Vagina (tissue), 2 donors: ENCODE data around the gene PCGF3. TPM values are rescaled to one million over a fixed set of nuclear protein-coding genes. Genes with fewer than 3 reads are reported as not detected.

Experiments used
- DNase-seq, 2 donors: peaks; one replicate each; pipeline ENCODE4 v3.0.0-alpha.2; 2017; ENCODE audit errors: extremely low spot score in 2 of 2
- H3K27ac ChIP-seq: fragments of 200-600 bp; sonication (generic); one replicate; pipeline ENCODE4 v1.5.1; 2019
- H3K27me3 ChIP-seq: fragments of 200-600 bp; sonication (generic); one replicate; pipeline ENCODE4 v1.5.1; 2019
- H3K36me3 ChIP-seq, 2 donors: fragments of 200-600 bp; sonication (generic); one replicate each; pipeline ENCODE4 v1.5.1; 2017 to 2019
- H3K4me1 ChIP-seq: fragments of 200-600 bp; sonication (generic); one replicate; pipeline ENCODE4 v1.5.1; 2019
- H3K4me3 ChIP-seq, 2 donors: fragments of 200-600 bp; sonication (generic); 1 replicate in 1 of 2; 2 replicates in 1 of 2; pipeline ENCODE4 v1.5.1; 2016 to 2019
- H3K9me3 ChIP-seq: fragments of 200-600 bp; sonication (generic); one replicate; pipeline ENCODE4 v1.5.1; 2019
- POLR2A ChIP-seq, 2 donors: fragments of 450-650 bp; IDR thresholded peaks; one replicate each; pipeline ENCODE4 v1.6.1; 2017; ENCODE audit warnings: antibody characterized with exemption in 2 of 2, mild to moderate bottlenecking in 2 of 2, moderate library complexity in 2 of 2
- POLR2AphosphoS5 ChIP-seq, 2 donors: sonication (generic); formaldehyde crosslinking; IDR thresholded peaks; one replicate each; pipeline ENCODE4 v1.9.0; 2017; ENCODE audit warnings: antibody characterized with exemption in 2 of 2, mild to moderate bottlenecking in 2 of 2, low read depth in 1 of 2; ENCODE audit not compliant: insufficient read depth in 1 of 2
- intact Hi-C: fragments of 100-400 bp; cut with DNase I; formaldehyde crosslinking; loops from one replicate; pipeline ENCODE4 v1.15.1; 2023
- total RNA-seq: library from RNA; depleted of rRNA; stranded (reverse); fragments of >200 nt; gene quantifications from one replicate; pipeline ENCODE4 v1.2.3, GENCODE V29; 2016
- TF ChIP-seq, protein P1 (sequence below), 3 experiments: fragments of 450-650 bp in 2 of 3; fragments of 200-600 bp in 1 of 3; sonication (generic) in 1 of 3; IDR thresholded peaks; one replicate each; pipeline ENCODE4 v1.5.1; 2017 to 2019; ENCODE audit warnings: antibody characterized with exemption in 3 of 3, mild to moderate bottlenecking in 2 of 3, moderate library complexity in 2 of 3

PCGF3 gene
- 64.8 TPM for total RNA-seq

DNA sequence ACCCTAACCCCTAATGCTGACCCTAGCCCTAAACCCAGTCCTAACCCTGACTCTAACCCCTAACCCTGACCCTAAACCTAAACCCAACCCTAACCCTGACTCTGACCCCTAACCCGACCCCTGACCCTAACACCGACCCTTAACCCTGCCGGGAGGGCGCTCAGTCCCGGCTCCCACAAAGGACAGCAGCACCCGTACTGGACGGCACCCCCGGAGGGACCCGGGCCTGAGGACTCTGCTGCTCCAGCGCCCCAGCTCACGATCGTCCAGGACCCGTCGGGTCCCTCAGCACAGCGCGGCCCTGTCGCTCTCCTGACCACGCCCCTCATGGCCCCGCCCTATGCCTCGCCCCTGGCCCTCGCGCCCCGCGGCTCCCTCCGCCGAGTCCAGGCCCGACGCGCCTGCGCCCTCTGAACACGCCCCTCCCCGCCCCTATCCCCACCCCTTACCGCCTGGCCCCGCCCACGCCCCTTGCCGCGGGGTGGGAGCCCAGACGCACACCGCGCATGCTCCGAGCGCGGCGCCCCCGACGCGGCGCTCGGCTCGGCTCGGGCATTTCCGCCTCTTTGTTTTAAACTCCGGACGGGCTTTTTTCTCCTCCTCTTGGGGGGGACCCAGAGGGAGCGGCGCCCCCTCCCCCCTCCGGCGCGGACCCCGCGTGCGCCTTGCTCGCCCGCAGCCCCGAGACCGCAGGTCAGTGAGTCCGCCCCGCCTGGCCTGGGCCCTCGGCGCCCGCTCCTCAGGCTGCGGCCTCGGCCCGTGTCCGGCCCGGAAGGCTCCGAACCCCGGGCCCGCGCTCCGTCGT lies at the start of gene PCGF3:
Gene PCGF3 (plus strand): TSS at position 555 of the 805 bp plus-strand sequence. CDS start 27,849 bp downstream, outside the sequence.
- Histone ChIP-seq H3K36me3 (no peaks in the 10 kb centered on the region), H3K9me3 (no peaks in the 10 kb centered on the region), H3K4me1 (peaks cover 41% of the 10 kb centered on the region), H3K27ac (peak within 1 kb of the TSS; percentile 90), H3K4me3 (peak within 1 kb of the TSS; percentile 81 to 98), H3K27me3 (no peaks in the 10 kb centered on the region)
- peak in 1 of 2 donors; percentile 97 for DNase-seq
- intact Hi-C loops, result loop anchor here (2.0 kb wide), 1 partner anchor 31 kb away; the partner anchor contains the start of genes ATP5ME and MYL5
- TF ChIP-seq, protein P1, sequence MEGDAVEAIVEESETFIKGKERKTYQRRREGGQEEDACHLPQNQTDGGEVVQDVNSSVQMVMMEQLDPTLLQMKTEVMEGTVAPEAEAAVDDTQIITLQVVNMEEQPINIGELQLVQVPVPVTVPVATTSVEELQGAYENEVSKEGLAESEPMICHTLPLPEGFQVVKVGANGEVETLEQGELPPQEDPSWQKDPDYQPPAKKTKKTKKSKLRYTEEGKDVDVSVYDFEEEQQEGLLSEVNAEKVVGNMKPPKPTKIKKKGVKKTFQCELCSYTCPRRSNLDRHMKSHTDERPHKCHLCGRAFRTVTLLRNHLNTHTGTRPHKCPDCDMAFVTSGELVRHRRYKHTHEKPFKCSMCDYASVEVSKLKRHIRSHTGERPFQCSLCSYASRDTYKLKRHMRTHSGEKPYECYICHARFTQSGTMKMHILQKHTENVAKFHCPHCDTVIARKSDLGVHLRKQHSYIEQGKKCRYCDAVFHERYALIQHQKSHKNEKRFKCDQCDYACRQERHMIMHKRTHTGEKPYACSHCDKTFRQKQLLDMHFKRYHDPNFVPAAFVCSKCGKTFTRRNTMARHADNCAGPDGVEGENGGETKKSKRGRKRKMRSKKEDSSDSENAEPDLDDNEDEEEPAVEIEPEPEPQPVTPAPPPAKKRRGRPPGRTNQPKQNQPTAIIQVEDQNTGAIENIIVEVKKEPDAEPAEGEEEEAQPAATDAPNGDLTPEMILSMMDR (IDR thresholded peaks at IDR 0.05), result no peak
- TF ChIP-seq POLR2AphosphoS5 (IDR thresholded peaks at IDR 0.05; ENCODE audit: insufficient read depth in 1 of 2, low read depth in 1 of 2), result peak in 1 of 2 donors; percentile 69
- TF ChIP-seq POLR2A (IDR thresholded peaks at IDR 0.05), result peak in 1 of 2 donors; percentile 42

- no peak overlapping the region for H3K27ac ChIP-seq
- no peak for TF ChIP-seq POLR2AphosphoS5 (IDR thresholded peaks at IDR 0.05; ENCODE audit: insufficient read depth in 1 of 2, low read depth in 1 of 2)
- TF ChIP-seq POLR2A (IDR thresholded peaks at IDR 0.05), result no peak
- TF ChIP-seq, protein P1 (IDR thresholded peaks at IDR 0.05), result no peak
- H3K4me1 ChIP-seq, result no peaks in the 10 kb centered on the region
- H3K36me3 ChIP-seq, result no peaks in the 10 kb centered on the region
- H3K27me3 ChIP-seq, result no peaks in the 10 kb centered on the region
- intact Hi-C loops, result no loop called here
- DNase-seq, result no peak
- H3K9me3 ChIP-seq, result no peaks in the 10 kb centered on the region
- H3K4me3 ChIP-seq, result no peak overlapping the region
These were observed 48.9 kb upstream of the PCGF3 start for GRCh38 chr4:656436-657337.

DNA sequence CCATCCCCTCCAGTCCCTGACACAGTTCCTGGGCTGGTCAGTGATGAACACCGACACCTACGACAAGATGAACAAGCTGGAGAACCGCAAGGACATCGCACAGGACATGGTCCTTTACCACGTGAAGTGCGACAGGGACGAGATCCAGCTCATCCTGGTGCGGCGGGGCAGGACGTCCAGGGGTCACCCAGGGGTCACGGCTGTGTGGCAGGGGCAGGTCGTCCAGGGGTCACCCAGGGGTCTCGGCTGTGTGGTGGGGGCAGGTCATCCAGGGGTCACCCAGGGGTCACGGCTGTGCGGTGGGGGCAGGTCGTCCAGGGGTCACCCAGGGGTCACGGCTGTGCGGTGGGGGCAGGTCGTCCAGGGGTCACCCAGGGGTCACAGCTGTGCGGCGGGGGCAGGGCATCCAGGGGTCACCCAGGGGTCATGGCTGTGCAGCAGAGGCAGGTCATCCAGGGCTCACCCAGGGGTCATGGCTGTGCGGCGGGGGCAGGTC lies 48.2 kb upstream of the PCGF3 start:
- Histone ChIP-seq H3K9me3 (no peaks in the 10 kb centered on the region), H3K4me3 (no peak overlapping the region), H3K27me3 (no peaks in the 10 kb centered on the region), H3K27ac (no peak overlapping the region), H3K4me1 (no peaks in the 10 kb centered on the region), H3K36me3 (no peaks in the 10 kb centered on the region)
- no peak for DNase-seq
- TF ChIP-seq, protein P1 (IDR thresholded peaks at IDR 0.05), result no peak
- TF ChIP-seq POLR2AphosphoS5 (IDR thresholded peaks at IDR 0.05; ENCODE audit: insufficient read depth in 1 of 2, low read depth in 1 of 2), result no peak
- TF ChIP-seq POLR2A (IDR thresholded peaks at IDR 0.05), result no peak
- intact Hi-C loops, result no loop called here

DNA sequence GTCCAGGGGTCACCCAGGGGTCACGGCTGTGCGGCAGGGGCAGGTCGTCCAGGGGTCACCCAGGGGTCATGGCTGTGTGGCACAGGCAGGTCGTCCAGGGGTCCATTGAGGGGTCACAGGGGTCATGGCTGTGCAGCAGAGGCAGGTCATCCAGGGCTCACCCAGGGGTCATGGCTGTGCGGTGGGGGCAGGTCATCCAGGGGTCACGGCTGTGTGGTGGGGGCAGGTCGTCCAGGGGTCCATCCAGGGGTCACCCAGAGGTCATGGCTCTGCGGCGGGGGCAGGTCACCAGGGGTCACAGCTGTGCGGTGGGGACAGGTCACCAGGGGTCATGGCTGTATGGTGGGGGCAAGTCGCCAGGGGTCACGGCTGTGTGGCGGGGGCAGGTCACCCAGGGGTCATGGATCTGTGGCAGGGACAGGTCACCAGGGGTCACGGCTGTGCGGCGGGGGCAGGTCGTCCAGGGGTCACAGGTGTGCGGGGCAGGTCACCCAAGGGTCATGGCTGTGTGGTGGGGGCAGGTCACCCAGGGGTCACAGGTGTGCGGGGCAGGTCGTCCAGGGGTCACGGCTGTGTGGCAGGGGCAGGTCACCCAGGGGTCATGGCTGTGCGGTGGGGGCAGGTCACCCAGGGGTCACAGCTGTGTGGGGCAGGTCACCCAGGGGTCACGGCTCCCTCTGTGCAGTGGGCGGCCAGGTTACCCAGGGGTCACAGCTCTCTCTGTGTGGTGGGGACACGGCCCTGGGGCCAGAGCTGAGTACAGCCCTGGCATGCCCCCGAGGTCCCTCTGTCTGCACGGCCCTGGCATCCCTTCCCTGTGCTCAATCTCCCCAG lies 47.6 kb upstream of the PCGF3 start:
- H3K4me3 ChIP-seq, result no peak overlapping the region
- H3K4me1 ChIP-seq, result peaks cover 3% of the 10 kb centered on the region
- no peak for DNase-seq
- no peak overlapping the region for H3K27ac ChIP-seq
- H3K36me3 ChIP-seq, result no peaks in the 10 kb centered on the region
- H3K9me3 ChIP-seq, result no peaks in the 10 kb centered on the region
- no peaks in the 10 kb centered on the region for H3K27me3 ChIP-seq
- TF ChIP-seq POLR2A (IDR thresholded peaks at IDR 0.05) (no peak), POLR2AphosphoS5 (IDR thresholded peaks at IDR 0.05; ENCODE audit: insufficient read depth in 1 of 2, low read depth in 1 of 2) (no peak)
- TF ChIP-seq, protein P1 (IDR thresholded peaks at IDR 0.05), result no peak
- intact Hi-C loops, result no loop called here
